Muscle of arm (tissue), 14 donors: ENCODE data around the gene F10. TPM values are rescaled to one million over a fixed set of nuclear protein-coding genes. Genes with fewer than 3 reads are reported as not detected.
"Not testable (repeated sequence)": the region's sequence is repeated elsewhere in the genome, so short reads cannot be mapped to it uniquely, and the experiment has no call there.

Experiments
- DNase-seq: peaks from one replicate; pipeline ENCODE4 v3.0.0-alpha.2; 2013
- long read RNA-seq, 11 donors: transcript quantifications; one replicate each; lab custom pipeline, GENCODE V29; 2026
- polyA plus RNA-seq, 12 donors: library from polyadenylated mRNA; unstranded; fragments of 120-200 nt; gene quantifications; one replicate each; pipeline ENCODE4 v1.2.1, GENCODE V29; 2013; ENCODE audit not compliant: insufficient read length in 12 of 12

The F10 gene
- polyA plus RNA-seq: 10 to 100 TPM in 11 of 12 donors, not detected in 1; 11.8 to 38.1 (median 17.9) TPM
- long read RNA-seq, donor 1, transcript F10-202 (8 exons, 1,517 nt): major isoform, 9 of 10 reads
- long read RNA-seq, donor 1, partial matches to known transcripts: 0 of 10 reads
- long read RNA-seq, donor 1, other reads (novel, unspliced or antisense): 0 of 10 reads
- long read RNA-seq, donor 2, partial matches to known transcripts: 0 of 4 reads
- long read RNA-seq, donor 2, other reads (novel, unspliced or antisense): 0 of 4 reads
- long read RNA-seq, donor 3: 0 reads
- long read RNA-seq, donor 4, partial matches to known transcripts: 0 of 1 reads
- long read RNA-seq, donor 4, other reads (novel, unspliced or antisense): 0 of 1 reads
- long read RNA-seq, donor 5, partial matches to known transcripts: 0 of 6 reads
- long read RNA-seq, donor 5, other reads (novel, unspliced or antisense): 0 of 6 reads
- long read RNA-seq, donor 6, partial matches to known transcripts: 6 of 10 reads
- long read RNA-seq, donor 6, other reads (novel, unspliced or antisense): 0 of 10 reads
- long read RNA-seq, donor 7, partial matches to known transcripts: 0 of 1 reads
- long read RNA-seq, donor 7, other reads (novel, unspliced or antisense): 0 of 1 reads
- long read RNA-seq, donor 8, partial matches to known transcripts: 0 of 4 reads
- long read RNA-seq, donor 8, other reads (novel, unspliced or antisense): 0 of 4 reads
- long read RNA-seq, donor 9, partial matches to known transcripts: 9 of 13 reads
- long read RNA-seq, donor 9, other reads (novel, unspliced or antisense): 0 of 13 reads
- long read RNA-seq, donor 10, transcript F10-202 (8 exons, 1,517 nt): major isoform, 8 of 20 reads
- long read RNA-seq, donor 10, partial matches to known transcripts: 10 of 20 reads
- long read RNA-seq, donor 10, other reads (novel, unspliced or antisense): 0 of 20 reads
- long read RNA-seq, donor 11, partial matches to known transcripts: 0 of 2 reads
- long read RNA-seq, donor 11, other reads (novel, unspliced or antisense): 0 of 2 reads

DNA sequence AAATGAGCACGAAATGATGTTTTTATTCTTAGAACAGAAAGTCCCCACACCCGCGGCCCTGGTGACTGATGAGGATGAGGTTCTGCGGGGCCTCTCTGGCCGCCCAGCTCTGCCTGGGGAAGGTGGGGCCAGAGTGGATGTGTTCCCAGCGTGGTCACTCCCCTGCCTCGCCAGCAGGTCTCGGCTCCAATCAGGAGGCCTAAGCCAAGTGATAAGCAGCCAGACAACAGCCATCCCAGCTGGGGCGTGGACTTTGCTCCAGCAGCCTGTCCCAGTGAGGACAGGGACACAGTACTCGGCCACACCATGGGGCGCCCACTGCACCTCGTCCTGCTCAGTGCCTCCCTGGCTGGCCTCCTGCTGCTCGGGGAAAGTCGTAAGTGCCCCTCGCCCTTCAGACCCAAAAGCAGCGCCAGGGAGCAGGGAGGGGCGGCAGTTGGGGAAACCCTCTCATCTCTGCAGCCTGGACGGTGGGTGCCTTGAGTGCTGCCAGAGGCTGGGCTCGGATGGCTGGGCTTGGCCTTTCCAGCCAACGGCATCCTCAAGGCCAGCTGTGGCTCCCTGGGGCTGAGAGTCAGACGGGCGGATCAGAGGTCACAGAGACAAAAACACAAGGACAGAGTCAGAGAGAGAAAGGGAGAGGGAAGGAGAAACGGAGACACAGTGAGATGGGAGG is at the start of gene F10:
Gene F10 (plus strand): TSS at position 250 of the 676 bp plus-strand sequence. CDS start 57 bp downstream, at position 307.
- DNase-seq: peak; percentile 74

DNA sequence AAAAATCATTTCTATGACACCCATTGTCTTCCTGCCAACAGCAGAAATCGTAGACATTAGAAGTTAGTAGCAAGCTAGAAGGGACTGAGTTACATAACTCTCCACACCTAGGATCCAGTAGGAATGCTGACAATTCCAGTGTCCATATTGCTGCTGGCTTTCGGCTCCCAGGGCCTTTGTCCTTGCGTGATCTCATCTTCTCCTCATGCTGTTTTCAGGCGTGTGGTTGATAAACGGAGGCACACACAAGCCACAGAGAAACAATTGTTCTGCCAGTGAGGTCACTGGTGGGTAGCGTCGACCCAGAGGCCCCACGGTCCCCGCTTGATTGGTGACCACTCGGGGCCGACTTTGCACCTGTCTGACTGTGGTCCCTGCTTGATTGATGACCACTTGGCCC is 48.7 kb upstream of the F10 start:
- no peak for DNase-seq

- no peak for DNase-seq
Measured at GRCh38 chr13:113074401-113074800, 48.2 kb upstream of the F10 start.

DNA sequence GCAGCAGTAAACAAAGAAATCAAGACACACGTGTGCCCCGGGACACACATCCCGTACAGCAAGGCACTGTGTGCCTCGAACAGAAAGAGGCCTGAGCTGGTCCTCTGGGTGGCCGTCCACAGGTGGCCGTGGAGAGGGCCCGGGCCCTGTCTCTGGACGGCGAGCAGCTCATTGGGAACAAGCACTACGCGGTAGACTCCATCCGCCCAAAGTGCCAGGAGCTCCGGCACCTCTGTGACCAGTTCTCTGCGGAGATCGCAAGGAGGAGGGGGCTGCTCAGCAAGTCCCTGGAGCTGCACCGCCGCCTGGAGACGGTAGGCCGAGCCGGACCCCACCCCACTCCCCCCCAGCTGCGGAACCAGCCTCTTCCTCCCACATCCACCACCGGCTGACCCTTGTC is 47.7 kb upstream of the F10 start:
- no peak for DNase-seq

- no peak for DNase-seq
Measured at GRCh38 chr13:113075711-113076110, 46.9 kb upstream of the F10 start.

- DNase-seq: no peak
Measured at GRCh38 chr13:113076681-113077401, 45.8 kb upstream of the F10 start.

GRCh38 chr13:113077566-113077952 is 45.0 kb upstream of the F10 start:
- no peak for DNase-seq

DNA sequence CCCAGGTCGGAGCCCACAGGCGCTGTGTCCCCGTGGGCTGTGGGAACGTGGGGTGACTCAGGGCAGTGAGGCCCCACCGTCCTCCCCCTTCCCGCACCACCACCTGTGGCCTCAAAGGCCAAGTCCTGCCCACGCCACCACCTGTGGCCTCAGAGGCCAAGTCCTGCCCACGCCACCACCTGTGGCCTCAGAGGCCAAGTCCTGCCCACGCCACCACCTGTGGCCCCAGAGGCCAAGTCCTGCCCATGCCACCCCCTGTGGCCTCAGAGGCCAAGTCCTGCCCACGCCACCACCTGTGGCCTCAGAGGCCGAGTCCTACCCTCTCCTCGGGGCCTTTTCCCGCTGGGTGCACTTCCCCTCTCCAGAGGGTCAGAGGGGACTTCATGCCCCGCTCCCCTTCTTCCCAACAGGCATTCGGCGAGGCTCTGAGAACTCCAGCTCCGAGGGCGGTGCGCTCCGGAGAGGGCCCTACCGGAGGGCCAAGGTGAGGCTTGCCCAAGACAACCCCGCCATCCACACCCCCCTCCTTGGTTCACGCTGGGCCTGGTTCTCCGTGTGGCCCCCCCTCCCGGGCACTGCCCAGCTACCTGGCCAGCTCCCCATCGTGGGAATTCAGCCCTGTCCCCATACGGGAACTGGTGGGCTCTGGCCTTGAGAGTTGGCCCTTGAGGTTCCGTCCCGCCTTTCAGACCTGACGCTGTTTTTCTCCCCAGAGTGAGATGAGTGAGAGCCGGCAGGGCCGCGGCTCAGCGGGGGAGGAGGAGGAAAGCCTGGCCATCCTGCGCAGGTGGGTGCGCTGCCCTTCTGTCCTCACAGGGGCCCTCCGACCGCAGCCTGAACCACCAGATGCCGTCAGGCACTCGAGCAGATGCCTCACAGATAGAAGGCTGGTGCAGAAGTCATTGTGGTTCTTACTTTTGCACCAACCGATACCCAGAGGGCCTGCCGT is 44.4 kb upstream of the F10 start:
- DNase-seq: no peak

GRCh38 chr13:113078902-113079780 is 43.5 kb upstream of the F10 start:
- DNase-seq: no peak

DNA sequence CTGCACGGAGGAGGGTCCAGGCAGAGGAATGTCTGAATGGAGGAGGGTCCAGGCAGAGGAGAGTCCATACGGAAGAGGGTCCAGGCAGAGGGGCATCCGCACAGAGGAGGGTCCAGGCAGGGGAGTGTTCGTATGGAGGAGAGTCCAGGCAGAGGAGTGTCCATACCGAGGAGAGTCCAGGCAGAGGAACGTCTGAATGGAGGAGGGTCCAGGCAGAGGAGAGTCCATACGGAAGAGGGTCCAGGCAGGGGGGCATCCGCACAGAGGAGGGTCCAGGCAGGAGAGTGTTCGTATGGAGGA is 42.9 kb upstream of the F10 start:
- DNase-seq: not testable (repeated sequence)

- no peak for DNase-seq
Measured at GRCh38 chr13:113080361-113080831, 42.2 kb upstream of the F10 start.

DNA sequence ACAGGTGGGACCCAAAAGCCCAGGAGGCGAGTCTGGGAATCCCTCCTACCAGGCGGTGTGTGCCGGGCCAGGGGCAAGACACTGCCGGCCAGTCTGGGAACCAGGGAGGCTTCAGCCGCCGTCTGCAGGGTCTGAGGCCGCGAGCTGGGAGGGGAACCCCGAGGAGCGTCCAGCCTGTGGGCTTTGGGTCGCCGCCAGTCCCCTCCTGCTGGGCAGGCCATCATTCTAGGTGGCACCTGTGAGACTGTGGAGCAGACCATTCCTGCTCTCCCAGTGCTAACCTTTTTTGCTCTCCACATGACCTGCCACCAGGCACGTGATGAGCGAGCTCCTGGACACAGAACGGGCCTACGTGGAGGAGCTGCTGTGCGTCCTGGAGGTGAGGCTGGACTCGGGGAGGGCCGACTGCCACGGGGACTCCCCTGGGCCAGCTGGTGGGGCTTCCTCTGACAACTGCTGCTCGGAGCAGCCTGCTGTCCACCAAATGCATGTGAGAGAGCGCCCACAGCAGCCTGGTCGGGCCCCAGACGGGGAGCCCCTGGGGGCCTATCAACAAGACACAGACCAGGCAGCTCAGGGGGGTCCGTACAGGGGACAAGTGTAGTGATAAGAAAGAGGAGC is 41.6 kb upstream of the F10 start:
- no peak for DNase-seq

DNA sequence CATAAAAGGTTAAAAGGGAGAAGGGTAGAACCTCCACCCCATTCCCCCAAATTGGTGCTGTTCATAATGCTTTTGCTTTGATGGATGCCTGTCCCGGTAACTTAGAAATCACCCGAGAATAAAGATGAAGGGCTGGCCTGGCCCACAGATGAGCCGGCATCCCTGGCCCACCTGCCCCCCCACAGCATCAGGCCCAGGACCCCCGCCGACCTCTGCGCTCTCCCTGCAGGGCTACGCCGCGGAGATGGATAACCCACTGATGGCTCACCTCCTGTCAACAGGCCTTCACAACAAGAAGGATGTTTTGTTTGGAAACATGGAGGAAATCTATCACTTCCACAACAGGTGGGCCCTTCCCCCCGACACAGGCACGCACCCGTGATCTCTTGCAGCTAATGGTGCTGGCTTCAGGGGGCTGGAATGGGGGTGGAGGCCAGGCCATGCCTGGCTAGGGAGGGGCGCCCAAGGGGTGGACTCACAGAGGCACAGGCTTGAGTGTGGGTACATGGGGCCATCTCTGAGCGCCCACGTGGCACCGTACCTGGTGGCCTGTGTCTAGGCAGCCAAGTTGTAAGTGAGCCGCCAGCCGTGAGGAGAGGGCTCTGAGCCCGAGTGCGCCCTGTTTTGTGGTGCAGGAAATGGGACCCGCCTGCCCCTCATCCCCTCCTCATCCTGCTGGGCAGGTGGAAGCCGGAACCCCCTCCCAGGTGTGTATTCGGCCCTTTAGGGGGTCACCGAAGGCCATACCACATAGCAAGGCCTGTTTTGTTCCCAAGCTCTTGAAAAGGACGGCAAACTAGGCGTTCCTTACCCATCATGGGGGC is 40.2 kb upstream of the F10 start:
- no peak for DNase-seq

DNA sequence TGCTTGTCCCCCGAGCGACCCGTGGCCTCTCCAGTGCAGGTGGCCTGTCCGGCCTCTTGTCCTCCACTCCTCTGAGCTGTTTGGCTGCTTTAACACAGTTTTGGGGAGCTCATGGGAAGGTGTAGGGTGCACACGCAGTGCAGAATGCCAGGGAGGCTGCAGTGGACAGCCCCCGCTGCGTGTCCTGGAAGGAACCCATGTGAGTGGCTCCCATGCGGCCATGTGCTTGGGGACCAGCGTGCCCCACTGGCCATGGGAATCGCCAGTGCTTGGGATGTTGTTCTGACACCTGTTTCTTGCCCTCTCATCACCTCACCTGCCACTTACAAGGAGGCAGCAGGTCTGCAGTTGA is 39.6 kb upstream of the F10 start:
- DNase-seq: no peak

DNA sequence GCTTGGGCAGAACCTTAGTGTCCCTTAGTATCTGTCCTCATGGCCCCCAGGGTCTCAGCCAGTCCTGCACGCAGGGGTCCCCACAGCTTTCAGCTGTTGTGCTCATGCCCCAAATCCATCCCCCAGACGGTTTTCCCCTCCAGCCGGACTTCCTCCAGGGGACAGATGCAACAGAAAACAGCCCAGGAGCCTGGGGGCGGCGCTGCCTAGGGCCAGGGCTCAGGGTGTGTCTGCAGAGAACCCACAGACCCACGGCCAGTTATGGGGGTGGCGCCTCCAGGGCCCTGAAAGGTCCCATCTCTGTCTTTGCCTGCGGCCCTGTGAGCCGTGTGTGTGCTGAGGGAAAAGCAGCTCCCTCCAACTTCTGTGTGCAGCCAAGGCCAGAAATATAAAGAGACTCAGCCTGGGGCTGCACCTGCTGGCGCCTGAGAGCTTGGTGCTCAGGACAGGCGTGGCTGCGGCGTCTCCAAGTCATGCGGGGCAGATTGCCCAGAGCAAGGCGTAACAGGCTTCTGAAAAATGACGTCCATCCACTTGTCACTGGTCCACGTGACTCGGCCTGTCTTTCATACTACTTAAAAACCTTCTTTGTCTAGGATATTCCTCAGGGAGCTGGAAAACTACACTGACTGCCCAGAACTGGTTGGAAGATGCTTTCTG is 39.1 kb upstream of the F10 start:
- peak; percentile 84 for DNase-seq

GRCh38 chr13:113084094-113084942 is 38.3 kb upstream of the F10 start:
- DNase-seq: no peak
